HG03175 (cell line): ENCODE results near the gene LEFTY2.
"Not testable (repeated sequence)": the region's sequence is repeated elsewhere in the genome, so short reads cannot be mapped to it uniquely, and the experiment has no call there.

Experiments
- ATAC-seq: cut with Tn5 transposase; IDR thresholded peaks from one replicate; pipeline ENCODE4 v1.9.1; 2021; ENCODE audit warnings: mild to moderate bottlenecking, moderate library complexity; ENCODE audit not compliant: unreplicated experiment

The LEFTY2 gene

DNA sequence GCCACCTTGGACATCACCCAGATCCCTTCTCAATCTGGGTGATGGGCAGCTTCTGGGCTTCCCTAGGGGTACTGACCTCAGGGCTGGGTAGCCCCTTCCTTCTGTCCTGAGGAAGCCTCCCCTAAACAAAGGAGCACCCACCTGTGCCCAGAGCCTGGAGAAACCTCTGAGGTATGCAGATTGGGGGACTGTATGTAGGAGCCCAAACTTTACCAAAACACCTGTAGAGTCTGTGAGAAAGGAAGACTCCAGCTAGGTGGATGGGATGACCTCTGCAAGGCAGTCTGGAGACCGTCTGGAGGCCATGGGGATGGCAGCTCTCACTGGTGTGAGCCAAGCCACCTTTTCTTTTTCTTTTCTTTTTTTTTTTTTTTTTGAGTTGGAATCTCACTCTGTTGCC is 13.7 kb upstream of the LEFTY2 start:
- no peak for ATAC-seq

DNA sequence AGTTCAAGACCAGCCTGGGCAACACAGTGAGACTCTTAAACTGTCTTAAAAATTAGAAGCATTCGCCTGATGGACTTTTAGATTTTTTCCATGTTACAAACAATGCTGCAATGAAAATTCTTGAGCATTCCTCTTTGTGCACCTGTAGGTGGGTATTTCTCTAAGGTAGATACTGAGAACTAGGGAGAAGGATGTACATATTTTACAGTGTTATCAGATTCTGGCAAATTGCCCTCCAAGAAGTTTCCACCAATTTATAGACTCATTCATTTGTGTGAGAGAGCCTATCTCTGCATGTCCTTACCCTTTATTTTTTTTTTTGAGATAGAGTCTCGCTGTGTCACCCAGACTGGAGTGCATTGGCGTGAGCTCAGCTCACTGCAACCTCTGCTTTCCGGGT is 12.3 kb upstream of the LEFTY2 start:
- ATAC-seq, result no peak

DNA sequence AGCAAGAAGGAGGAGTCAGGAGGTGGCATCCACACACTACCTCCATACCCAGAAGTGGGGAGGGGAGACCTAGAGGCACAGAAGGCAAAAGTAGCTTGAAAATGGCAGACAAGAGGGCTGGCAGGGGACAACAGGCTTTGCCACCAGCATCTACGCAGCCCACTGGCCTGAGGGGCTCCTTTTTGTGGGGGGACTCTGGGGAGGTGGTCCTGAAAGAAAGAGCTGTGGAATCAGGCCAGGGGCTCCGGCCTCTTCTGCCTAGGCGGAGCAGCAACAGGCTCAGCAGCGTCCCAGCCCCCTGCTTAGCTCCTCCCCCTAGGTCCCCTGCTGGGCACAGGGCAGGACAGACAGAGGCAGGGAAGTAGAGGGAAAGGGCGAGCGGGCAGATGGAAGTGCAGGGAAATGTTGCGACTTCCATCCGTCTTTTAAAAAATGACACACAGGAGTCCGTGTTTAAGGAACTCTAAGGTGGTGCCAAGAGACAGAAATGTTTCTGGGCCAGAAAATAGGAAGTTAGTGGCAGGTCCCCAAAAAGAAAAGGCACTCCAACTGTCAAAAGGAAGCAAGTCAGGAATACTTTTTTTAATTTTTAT is 10.0 kb upstream of the LEFTY2 start:
- no peak for ATAC-seq

GRCh38 chr1:225949041-225949440 is 8.0 kb upstream of the LEFTY2 start:
- no peak for ATAC-seq

DNA sequence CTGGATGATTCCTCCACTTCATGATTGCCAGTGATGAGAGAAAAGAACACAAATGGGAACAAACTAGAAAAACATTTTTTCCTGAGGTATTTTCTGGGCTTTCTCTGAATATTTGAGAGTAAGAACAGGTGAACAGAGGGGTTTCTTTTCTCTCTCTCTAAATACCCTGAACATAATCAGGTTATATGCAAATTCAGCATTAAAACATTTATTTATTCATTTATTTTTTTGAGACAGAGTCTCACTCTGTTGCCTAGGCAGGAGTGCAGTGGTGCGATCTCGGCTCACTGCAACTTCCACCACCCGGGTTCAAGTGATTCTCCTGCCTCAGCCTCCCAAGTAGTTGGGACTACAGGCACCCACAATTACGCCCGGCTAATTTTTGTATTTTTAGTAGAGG is 5.8 kb upstream of the LEFTY2 start:
- no peak for ATAC-seq

DNA sequence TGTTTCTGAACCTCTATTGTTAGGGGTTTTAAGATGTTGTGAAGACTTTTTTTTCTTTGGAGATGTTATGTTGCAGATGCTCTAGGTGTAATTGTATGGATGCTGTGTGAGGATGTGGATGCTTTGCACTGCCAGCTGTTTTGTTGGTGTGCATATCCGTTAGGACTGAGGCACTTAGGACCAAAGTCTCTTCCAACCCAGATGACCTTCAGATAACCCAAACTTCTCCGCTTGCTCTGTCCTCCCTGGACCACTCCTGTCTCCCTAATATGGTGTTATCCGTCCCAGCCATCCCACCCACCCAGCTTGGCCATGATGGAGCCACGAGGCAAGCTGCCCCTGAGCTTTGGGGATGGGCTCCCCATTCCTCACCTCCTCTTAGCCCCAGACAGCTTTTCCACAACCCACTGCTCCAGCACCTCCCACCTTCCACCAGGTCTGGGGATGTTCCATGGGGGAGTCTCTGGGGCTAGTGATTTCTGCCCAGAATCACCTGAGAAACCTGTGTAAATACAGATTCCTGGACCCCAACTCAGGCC is 5.1 kb upstream of the LEFTY2 start:
- no peak for ATAC-seq

- no peak for ATAC-seq
These were observed 4.5 kb upstream of the LEFTY2 start for GRCh38 chr1:225945564-225945963.

GRCh38 chr1:225944951-225945350 is 3.9 kb upstream of the LEFTY2 start:
- ATAC-seq, result peak; percentile 60

DNA sequence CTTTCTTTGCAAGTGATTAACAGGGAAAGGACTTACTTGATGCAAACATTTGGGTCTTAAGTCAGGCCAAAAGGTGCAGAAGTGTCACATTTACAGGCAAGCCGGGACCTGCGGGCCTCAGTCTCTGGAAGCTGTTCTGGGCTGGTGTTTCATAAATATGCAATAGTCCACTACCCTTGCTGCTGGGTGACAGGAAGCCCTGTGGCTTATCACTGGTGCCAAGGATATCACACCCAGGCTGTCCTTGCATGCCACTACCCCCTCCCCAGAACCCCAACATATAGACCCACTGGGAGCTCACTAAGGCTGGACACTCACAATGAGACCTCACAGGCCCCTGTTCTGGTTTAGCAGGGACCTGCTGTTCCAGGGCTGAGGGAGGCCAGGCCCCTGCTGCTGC is 3.4 kb upstream of the LEFTY2 start:
- no peak for ATAC-seq

DNA sequence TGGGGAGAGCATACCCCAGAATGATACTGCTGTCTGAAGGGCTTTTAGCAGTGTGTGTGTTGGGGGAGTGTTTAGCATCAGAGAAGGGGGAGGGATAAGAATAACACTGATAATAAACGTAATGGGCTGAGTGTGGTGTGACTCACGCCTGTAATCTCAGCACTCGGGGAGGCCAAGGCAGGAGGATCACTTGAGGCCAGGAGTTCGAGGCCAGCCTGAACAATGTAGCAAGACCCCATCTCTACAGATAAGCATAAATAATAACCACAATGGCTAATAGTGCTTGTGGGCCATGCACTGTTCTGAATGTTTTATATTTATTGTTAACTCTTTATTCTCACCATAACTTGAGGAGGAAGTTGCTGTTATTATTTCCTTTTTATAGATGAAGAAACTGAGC is 2.6 kb upstream of the LEFTY2 start:
- ATAC-seq, result no peak

DNA sequence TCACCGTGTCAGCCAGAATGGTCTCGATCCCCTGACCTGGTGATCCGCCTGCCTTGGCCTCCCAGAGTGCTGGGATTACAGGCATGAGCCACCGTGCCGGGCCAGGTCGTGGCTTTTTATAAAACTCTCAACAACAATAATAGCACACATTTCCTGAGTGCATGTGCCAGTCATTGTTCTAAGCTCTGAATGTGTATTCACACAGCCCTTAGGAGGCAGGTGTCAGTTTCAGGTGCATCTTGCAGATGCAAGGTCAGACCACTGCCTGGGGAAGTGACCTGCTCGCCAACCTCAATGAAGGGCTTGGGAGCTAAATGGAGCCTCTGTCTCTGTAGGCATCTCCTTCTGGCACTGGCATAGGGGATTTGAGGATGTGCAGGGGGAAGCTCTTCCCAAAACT is 1.6 kb upstream of the LEFTY2 start:
- ATAC-seq, result peak; percentile 87

DNA sequence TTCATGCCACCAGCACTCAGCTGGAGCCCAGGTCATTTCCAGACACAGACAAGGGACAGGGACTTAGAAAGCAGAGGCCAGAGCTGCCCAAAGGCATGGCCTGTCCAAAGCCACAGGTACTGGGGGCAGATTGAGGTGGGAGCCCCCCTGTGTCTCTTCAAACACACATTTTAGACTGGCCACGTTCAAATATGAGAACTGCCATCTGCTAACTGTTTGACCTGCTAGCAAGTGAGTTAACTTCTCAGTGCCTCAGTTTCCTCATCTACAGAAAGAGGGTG is 862 bp upstream of the LEFTY2 start:
- ATAC-seq, result no peak

GRCh38 chr1:225940385-225941151 is 452 bp downstream of the LEFTY2 start:
- ATAC-seq, result no peak

GRCh38 chr1:225939939-225940310 is 1.1 kb downstream of the LEFTY2 start:
- ATAC-seq, result not testable (repeated sequence)

GRCh38 chr1:225939097-225939938 is 1.7 kb downstream of the LEFTY2 start:
- not testable (repeated sequence) for ATAC-seq

DNA sequence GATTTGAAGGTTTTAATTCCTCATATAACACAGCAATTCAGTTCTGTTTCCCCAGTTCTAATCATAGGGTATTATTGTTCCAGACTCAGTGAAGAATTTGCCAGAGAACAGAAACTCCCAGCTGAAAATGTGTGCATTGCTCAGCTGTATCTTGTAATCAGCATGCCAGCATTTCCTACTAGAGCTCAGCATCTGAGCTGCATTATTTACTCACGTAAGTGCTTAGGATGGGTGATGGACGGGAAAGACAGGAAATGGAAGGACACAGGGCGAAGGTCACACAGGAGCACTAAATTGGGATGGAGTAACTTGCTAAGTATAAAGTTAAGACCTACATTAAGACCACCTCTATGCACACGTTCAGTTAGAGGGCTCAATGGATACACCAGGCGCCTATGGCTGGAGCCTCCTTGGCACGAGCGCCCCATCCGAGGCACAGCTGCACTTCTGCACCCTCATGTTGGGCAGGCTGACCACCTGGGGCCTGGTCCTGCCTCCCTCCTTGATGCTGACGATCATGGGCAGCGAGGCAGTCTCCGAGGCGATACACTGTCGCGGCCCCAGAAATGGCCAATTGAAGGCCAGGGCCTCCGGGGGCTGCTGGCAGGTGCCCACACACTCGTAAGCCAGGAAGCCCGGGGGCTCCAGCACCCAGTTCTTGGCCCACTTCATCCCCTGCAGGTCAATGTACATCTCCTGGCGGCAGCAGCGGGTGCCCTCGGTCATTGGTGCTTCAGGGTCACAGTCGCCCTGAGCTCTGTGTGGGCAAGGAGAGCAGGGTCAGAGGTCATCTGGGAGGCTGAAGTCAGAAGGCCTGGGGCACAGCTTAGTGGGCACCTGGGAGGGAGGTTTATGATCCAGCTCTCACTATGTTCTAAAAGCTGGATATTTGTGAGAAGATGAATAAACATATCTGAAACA is 3.7 kb downstream of the LEFTY2 start:
- no peak for ATAC-seq

DNA sequence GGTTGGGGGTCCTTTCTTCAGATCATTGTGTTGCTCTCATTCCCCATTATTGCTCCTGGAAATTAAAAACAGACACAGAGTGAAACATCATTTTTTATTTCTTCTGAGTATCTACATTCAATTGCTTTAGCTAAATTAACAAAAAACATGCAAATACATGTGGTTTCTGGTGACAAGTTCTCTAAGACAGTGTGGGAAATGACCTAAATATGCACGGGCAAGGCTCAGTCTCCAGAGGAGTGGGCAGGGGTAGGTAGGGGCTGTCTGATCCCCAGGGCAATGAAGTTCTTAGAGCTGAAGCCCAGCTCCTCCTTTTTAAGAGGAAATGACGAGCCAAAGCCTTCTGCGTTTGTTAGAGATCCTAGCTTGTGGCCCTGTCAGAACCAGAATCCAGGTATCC is 4.5 kb downstream of the LEFTY2 start:
- no peak for ATAC-seq

- not testable (repeated sequence) for ATAC-seq
These were observed 4.9 kb downstream of the LEFTY2 start for GRCh38 chr1:225936086-225936485.

DNA sequence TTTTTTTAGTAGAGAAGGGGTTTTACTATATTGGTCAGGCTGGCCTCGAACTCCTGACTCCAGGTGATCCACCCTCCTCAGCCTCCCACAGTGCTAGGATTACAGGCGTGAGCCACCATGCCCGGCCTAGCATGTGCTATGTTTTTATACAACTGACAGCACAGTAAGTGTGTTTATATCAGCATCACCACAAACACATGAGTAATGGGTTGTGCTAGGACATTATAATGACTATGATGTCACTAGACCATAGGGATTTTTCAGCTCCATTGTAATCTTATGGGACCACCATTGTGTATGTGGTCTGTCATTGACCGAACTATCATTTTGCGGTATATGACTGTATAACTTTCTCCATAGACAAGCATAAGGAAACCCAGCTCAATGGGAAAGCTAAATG is 6.3 kb downstream of the LEFTY2 start:
- no peak for ATAC-seq

DNA sequence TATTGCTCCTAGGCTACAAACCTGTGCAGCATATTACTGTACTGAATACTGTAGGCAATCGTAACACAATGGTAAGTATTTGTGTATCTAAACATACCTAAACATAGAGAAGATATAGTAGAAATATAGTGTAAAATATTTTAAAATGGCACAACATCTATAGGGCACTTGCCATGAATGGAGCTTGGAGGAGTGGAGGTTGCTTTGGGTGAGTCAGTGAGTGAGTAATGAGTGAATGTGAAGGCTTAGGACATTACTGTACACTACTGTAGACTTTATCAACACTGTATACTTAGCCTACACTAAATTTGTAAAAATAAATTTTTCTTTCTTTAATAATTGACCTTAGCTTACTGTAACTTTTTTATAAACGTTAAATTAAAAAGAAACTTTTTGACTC is 7.9 kb downstream of the LEFTY2 start:
- no peak for ATAC-seq
